ENCODE data around the gene NEO1.

Gene NEO1

DNA sequence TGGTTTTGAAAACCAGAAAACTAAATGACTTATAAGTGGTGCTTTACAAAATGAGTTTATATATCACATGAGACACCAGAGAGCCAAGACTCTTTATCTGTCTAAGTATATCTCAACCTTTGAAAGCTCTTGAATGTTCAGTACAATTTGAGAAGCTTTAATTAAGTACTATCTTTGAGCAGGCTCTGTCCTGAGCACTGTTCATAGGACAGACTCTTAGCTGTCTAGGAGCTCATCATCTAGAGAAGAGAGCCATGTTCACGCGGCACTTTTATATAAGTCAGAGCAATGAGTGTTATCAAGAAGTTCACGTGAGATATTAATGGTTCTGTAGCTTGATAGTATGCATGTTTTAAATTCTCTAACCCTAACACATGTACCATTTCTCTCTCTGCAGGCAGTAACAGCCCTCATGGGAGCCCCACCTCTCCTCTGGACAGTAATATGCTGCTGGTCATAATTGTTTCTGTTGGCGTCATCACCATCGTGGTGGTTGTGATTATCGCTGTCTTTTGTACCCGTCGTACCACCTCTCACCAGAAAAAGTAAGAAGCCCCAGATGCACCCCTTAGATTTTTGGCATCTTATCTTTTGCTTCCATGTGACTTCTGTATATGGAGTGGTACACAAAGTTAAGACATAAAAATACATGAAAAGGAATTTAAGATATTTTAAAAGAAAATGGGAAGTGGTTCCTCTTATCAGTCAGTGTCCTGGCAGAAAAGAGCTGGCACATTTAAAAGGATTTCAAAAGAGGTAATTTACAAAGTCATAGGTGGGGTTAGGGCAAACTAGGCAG, 230.5 kb downstream of the NEO1 start:
- peaks cover 9% of the 10 kb centered on the region for H3K4me1 ChIP-seq (ENCODE audit: control insufficient read depth, insufficient read depth, low read depth, low read length)
- H3K4me3 ChIP-seq (ENCODE audit: insufficient read depth in 1 of 2, low read depth in 1 of 2, low read length in 2 of 2), result no peak overlapping the region
- no peak overlapping the region for H2BK5ac ChIP-seq (ENCODE audit: low read depth, low read length, poor library complexity, severe bottlenecking)
- H3K4ac ChIP-seq (ENCODE audit: low read depth in 1 of 2, low read length in 2 of 2), result no peak overlapping the region
- H3K79me1 ChIP-seq (replicated peaks; ENCODE audit: low read length, poor library complexity, severe bottlenecking), result no peaks in the 10 kb centered on the region
- H2BK15ac ChIP-seq (ENCODE audit: low read depth, poor library complexity, severe bottlenecking), result no peak overlapping the region
- H2AK5ac ChIP-seq (ENCODE audit: low read length, severe bottlenecking), result no peak overlapping the region
- H3K14ac ChIP-seq (ENCODE audit: low read length in 2 of 2), result no peak overlapping the region
- no peak overlapping the region for H4K8ac ChIP-seq (ENCODE audit: low read length)
- H2BK12ac ChIP-seq (ENCODE audit: low read length in 2 of 2), result no peak overlapping the region
- no peak overlapping the region for H3K23ac ChIP-seq (ENCODE audit: low read length in 2 of 2)
- H2BK120ac ChIP-seq (ENCODE audit: low read depth, low read length), result no peak overlapping the region
- H3K18ac ChIP-seq (ENCODE audit: low read depth in 1 of 2, low read length in 2 of 2), result no peak overlapping the region
- no peak for DNase-seq
- no peaks in the 10 kb centered on the region for H3K27me3 ChIP-seq (ENCODE audit: control insufficient read depth in 1 of 2, insufficient read depth in 1 of 2, low read length in 2 of 2)
- no peak overlapping the region for H3K9ac ChIP-seq (ENCODE audit: low read length)
- H4K91ac ChIP-seq (ENCODE audit: low read length), result no peak overlapping the region
- H2AFZ ChIP-seq (ENCODE audit: low read depth, low read length), result no peak overlapping the region
- peak overlapping the region; percentile 67 for H3K27ac ChIP-seq (ENCODE audit: low read length, poor library complexity, severe bottlenecking)
- 100% methylated on average over 2 of the region's 8 CpGs for WGBS
- H3K9me3 ChIP-seq (ENCODE audit: control insufficient read depth, low read length), result no peaks in the 10 kb centered on the region
- H3K4me2 ChIP-seq (ENCODE audit: low read length, poor library complexity, severe bottlenecking), result no peak overlapping the region
- peaks cover 3 to 15% of the 10 kb centered on the region in 2 experiments for H3K36me3 ChIP-seq (ENCODE audit: control insufficient read depth in 1 of 2, insufficient read depth in 2 of 2, low read depth in 1 of 2, low read length in 2 of 2)

DNA sequence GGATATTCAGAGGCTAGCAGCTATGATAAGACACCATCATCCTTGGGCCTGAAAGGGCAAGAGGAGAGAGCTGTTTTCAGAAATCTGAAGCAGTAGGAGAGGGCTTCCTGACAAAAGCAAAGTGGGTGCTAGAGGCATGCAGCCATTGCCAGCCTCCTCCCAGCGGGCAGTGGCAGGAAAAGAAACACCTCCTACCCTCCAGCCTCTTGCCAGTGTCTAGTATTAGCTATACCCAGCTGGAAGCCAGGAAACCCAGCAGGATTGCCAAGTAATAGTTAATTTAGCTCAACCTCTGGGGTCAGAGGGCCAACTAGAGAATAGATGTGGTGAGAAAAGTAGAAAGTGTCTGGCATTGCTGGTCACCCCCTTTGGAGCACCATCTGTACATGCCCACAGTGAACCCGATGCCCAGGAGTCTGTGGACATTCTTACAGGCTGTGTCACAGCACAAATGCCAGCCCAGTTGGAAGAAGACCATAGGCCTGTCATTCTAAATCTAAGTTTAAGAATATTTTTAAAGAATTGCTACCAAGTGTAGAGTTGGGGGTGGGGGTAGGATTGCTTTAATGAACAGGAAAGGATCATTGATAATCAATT, 231.2 kb downstream of the NEO1 start:
- H4K91ac ChIP-seq (ENCODE audit: low read length), result no peak overlapping the region
- H2AFZ ChIP-seq (ENCODE audit: low read depth, low read length), result no peak overlapping the region
- no peak overlapping the region for H2BK120ac ChIP-seq (ENCODE audit: low read depth, low read length)
- no peak overlapping the region for H3K18ac ChIP-seq (ENCODE audit: low read depth in 1 of 2, low read length in 2 of 2)
- no peak overlapping the region for H2BK15ac ChIP-seq (ENCODE audit: low read depth, poor library complexity, severe bottlenecking)
- no peak overlapping the region for H3K4me3 ChIP-seq (ENCODE audit: insufficient read depth in 1 of 2, low read depth in 1 of 2, low read length in 2 of 2)
- no peak overlapping the region for H3K14ac ChIP-seq (ENCODE audit: low read length in 2 of 2)
- H3K23ac ChIP-seq (ENCODE audit: low read length in 2 of 2), result no peak overlapping the region
- DNase-seq, result no peak
- no peak overlapping the region for H3K4me2 ChIP-seq (ENCODE audit: low read length, poor library complexity, severe bottlenecking)
- peaks cover 3 to 22% of the 10 kb centered on the region in 2 experiments for H3K36me3 ChIP-seq (ENCODE audit: control insufficient read depth in 1 of 2, insufficient read depth in 2 of 2, low read depth in 1 of 2, low read length in 2 of 2)
- H2BK12ac ChIP-seq (ENCODE audit: low read length in 2 of 2), result no peak overlapping the region
- H4K8ac ChIP-seq (ENCODE audit: low read length), result no peak overlapping the region
- H3K4ac ChIP-seq (ENCODE audit: low read depth in 1 of 2, low read length in 2 of 2), result no peak overlapping the region
- H3K9me3 ChIP-seq (ENCODE audit: control insufficient read depth, low read length), result no peaks in the 10 kb centered on the region
- no peak overlapping the region for H2AK5ac ChIP-seq (ENCODE audit: low read length, severe bottlenecking)
- H2BK5ac ChIP-seq (ENCODE audit: low read depth, low read length, poor library complexity, severe bottlenecking), result no peak overlapping the region
- 93% methylated on average over 2 of the region's 2 CpGs for WGBS
- no peak overlapping the region for H3K9ac ChIP-seq (ENCODE audit: low read length)
- H3K27ac ChIP-seq (ENCODE audit: low read length, poor library complexity, severe bottlenecking), result peak overlapping the region; percentile 67
- H3K4me1 ChIP-seq (ENCODE audit: control insufficient read depth, insufficient read depth, low read depth, low read length), result peaks cover 8% of the 10 kb centered on the region
- no peaks in the 10 kb centered on the region for H3K79me1 ChIP-seq (replicated peaks; ENCODE audit: low read length, poor library complexity, severe bottlenecking)
- H3K27me3 ChIP-seq (ENCODE audit: control insufficient read depth in 1 of 2, insufficient read depth in 1 of 2, low read length in 2 of 2), result no peaks in the 10 kb centered on the region

DNA sequence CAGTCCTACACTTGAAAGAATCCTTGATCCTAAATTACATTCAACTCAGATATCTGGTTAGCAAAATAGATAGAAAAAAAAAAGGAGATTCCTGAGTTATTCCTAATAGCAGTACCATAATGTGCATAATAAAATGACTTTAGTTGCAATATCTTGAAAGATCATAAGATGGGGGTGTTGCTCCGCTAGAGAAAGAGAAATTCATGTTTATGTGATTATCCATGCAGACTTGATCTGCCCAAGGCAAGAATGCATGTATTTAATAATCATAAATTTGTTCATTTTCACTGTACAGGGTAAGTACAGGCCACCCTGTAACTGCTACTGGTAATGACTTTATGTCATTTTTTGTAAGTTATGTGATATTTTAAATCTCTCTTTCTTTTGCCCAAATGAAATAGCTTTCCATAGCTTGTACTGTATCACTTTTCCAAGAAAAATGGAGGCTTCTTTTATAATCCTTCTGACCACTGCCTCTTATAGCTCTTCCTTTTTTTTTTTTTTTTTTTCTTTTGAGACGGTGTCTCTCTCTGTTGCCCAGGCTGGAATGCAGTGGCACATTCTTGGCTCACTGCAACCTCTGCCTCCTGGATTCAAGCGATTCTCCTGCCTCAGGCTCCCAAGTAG, 231.9 kb downstream of the NEO1 start:
- Histone ChIP-seq H3K36me3 (ENCODE audit: control insufficient read depth in 1 of 2, insufficient read depth in 2 of 2, low read depth in 1 of 2, low read length in 2 of 2) (peaks cover 3 to 29% of the 10 kb centered on the region in 2 experiments), H4K8ac (ENCODE audit: low read length) (no peak overlapping the region), H3K14ac (ENCODE audit: low read length in 2 of 2) (no peak overlapping the region), H3K23ac (ENCODE audit: low read length in 2 of 2) (no peak overlapping the region), H2AFZ (ENCODE audit: low read depth, low read length) (no peak overlapping the region), H2BK120ac (ENCODE audit: low read depth, low read length) (no peak overlapping the region), H3K4me3 (ENCODE audit: insufficient read depth in 1 of 2, low read depth in 1 of 2, low read length in 2 of 2) (no peak overlapping the region), H2BK15ac (ENCODE audit: low read depth, poor library complexity, severe bottlenecking) (no peak overlapping the region), H2BK5ac (ENCODE audit: low read depth, low read length, poor library complexity, severe bottlenecking) (no peak overlapping the region), H2AK5ac (ENCODE audit: low read length, severe bottlenecking) (no peak overlapping the region), H4K91ac (ENCODE audit: low read length) (no peak overlapping the region), H3K4me2 (ENCODE audit: low read length, poor library complexity, severe bottlenecking) (no peak overlapping the region), H3K9me3 (ENCODE audit: control insufficient read depth, low read length) (no peaks in the 10 kb centered on the region), H3K4me1 (ENCODE audit: control insufficient read depth, insufficient read depth, low read depth, low read length) (peaks cover 8% of the 10 kb centered on the region), H3K18ac (ENCODE audit: low read depth in 1 of 2, low read length in 2 of 2) (no peak overlapping the region), H3K27ac (ENCODE audit: low read length, poor library complexity, severe bottlenecking) (peak overlapping the region; percentile 67), H3K9ac (ENCODE audit: low read length) (no peak overlapping the region), H3K27me3 (ENCODE audit: control insufficient read depth in 1 of 2, insufficient read depth in 1 of 2, low read length in 2 of 2) (no peaks in the 10 kb centered on the region), H2BK12ac (ENCODE audit: low read length in 2 of 2) (no peak overlapping the region), H3K79me1 (replicated peaks; ENCODE audit: low read length, poor library complexity, severe bottlenecking) (no peaks in the 10 kb centered on the region), H3K4ac (ENCODE audit: low read depth in 1 of 2, low read length in 2 of 2) (no peak overlapping the region)
- WGBS, result 93% methylated on average over 2 of the region's 3 CpGs
- DNase-seq, result no peak

DNA sequence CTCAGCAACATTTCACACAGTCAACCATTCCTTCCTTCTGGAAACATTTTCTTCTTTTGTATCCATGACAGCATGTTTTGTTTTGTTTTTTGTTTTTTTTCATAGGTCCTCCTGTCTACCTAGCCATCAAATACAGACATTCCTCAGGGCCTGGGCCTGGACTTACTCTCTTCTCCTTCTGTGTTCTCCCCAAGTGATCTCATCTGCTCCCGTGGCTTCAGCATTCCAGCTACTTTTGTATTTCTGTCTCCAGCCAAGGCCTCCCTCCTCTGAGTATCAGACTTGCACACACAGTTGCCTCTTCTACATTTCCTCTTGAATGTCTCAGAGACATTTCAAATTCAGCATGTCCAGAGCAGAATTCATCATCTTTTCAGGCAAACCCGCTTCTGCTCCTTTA, 234.0 kb downstream of the NEO1 start:
- Histone ChIP-seq H3K9ac (ENCODE audit: low read length) (no peak overlapping the region), H3K4ac (ENCODE audit: low read depth in 1 of 2, low read length in 2 of 2) (no peak overlapping the region), H2AK5ac (ENCODE audit: low read length, severe bottlenecking) (no peak overlapping the region), H2BK12ac (ENCODE audit: low read length in 2 of 2) (no peak overlapping the region), H3K23ac (ENCODE audit: low read length in 2 of 2) (no peak overlapping the region), H2BK120ac (ENCODE audit: low read depth, low read length) (no peak overlapping the region), H4K91ac (ENCODE audit: low read length) (no peak overlapping the region), H2BK15ac (ENCODE audit: low read depth, poor library complexity, severe bottlenecking) (no peak overlapping the region), H3K79me1 (replicated peaks; ENCODE audit: low read length, poor library complexity, severe bottlenecking) (no peaks in the 10 kb centered on the region), H3K4me3 (ENCODE audit: insufficient read depth in 1 of 2, low read depth in 1 of 2, low read length in 2 of 2) (no peak overlapping the region), H3K4me1 (ENCODE audit: control insufficient read depth, insufficient read depth, low read depth, low read length) (peaks cover 8% of the 10 kb centered on the region), H3K14ac (ENCODE audit: low read length in 2 of 2) (no peak overlapping the region), H4K8ac (ENCODE audit: low read length) (no peak overlapping the region), H2BK5ac (ENCODE audit: low read depth, low read length, poor library complexity, severe bottlenecking) (no peak overlapping the region), H3K18ac (ENCODE audit: low read depth in 1 of 2, low read length in 2 of 2) (no peak overlapping the region), H3K27me3 (ENCODE audit: control insufficient read depth in 1 of 2, insufficient read depth in 1 of 2, low read length in 2 of 2) (no peaks in the 10 kb centered on the region), H2AFZ (ENCODE audit: low read depth, low read length) (no peak overlapping the region), H3K36me3 (ENCODE audit: control insufficient read depth in 1 of 2, insufficient read depth in 2 of 2, low read depth in 1 of 2, low read length in 2 of 2) (peaks cover 7 to 36% of the 10 kb centered on the region in 2 experiments), H3K27ac (ENCODE audit: low read length, poor library complexity, severe bottlenecking) (peak overlapping the region; percentile 10), H3K4me2 (ENCODE audit: low read length, poor library complexity, severe bottlenecking) (no peak overlapping the region), H3K9me3 (ENCODE audit: control insufficient read depth, low read length) (no peaks in the 10 kb centered on the region)
- DNase-seq, result no peak
- 85% methylated on average over 2 of the region's 2 CpGs for WGBS
